BE2C (cell line): ENCODE data around the gene EMX1.

Experiments used
- DNase-seq: peaks from one replicate; pipeline ENCODE4 v3.0.0-alpha.2; 2020
- H3K27me3 ChIP-seq: fragments of 250-450 bp; sonication (Bioruptor Pico); 2 replicates; pipeline ENCODE4 v1.5.1; 2020; ENCODE audit warnings: mild to moderate bottlenecking
- H3K36me3 ChIP-seq: fragments of 250-450 bp; sonication (Bioruptor Pico); 2 replicates; pipeline ENCODE4 v1.5.1; 2020; ENCODE audit warnings: mild to moderate bottlenecking
- H3K4me1 ChIP-seq: fragments of 250-450 bp; sonication (Bioruptor Pico); 2 replicates; pipeline ENCODE4 v1.5.1; 2020
- H3K4me3 ChIP-seq: 2 replicates; pipeline ENCODE4 v1.5.1; 2011; ENCODE audit warnings: low read depth, low read length
- H3K9me3 ChIP-seq: fragments of 250-450 bp; sonication (Bioruptor Pico); 2 replicates; pipeline ENCODE4 v1.5.1; 2020
- CTCF ChIP-seq: IDR thresholded peaks from 2 replicates; pipeline ENCODE4 v1.5.1; 2012; ENCODE audit warnings: mild to moderate bottlenecking, low read depth, low read length

The EMX1 gene

GRCh38 chr2:72971036-72971435 is 53.7 kb downstream of the EMX1 start:
- H3K9me3 ChIP-seq: no peaks in the 10 kb centered on the region
- no peak overlapping the region for H3K4me3 ChIP-seq
- no peak for TF ChIP-seq CTCF
- DNase-seq: no peak
- no peaks in the 10 kb centered on the region for H3K4me1 ChIP-seq
- no peaks in the 10 kb centered on the region for H3K27me3 ChIP-seq
- H3K36me3 ChIP-seq: no peaks in the 10 kb centered on the region

GRCh38 chr2:72972352-72973136 is 55.2 kb downstream of the EMX1 start:
- Histone ChIP-seq H3K27me3 (no peaks in the 10 kb centered on the region), H3K4me3 (no peak overlapping the region), H3K9me3 (no peaks in the 10 kb centered on the region), H3K36me3 (no peaks in the 10 kb centered on the region), H3K4me1 (no peaks in the 10 kb centered on the region)
- TF ChIP-seq CTCF: no peak
- DNase-seq: no peak

GRCh38 chr2:72973137-72973535 is 55.8 kb downstream of the EMX1 start:
- Histone ChIP-seq H3K9me3 (no peaks in the 10 kb centered on the region), H3K36me3 (no peaks in the 10 kb centered on the region), H3K27me3 (no peaks in the 10 kb centered on the region), H3K4me1 (no peaks in the 10 kb centered on the region), H3K4me3 (no peak overlapping the region)
- no peak for TF ChIP-seq CTCF
- DNase-seq: no peak

GRCh38 chr2:72973566-72974435 is 56.5 kb downstream of the EMX1 start:
- peak; percentile 61 for DNase-seq

GRCh38 chr2:72974436-72974754 is 57.1 kb downstream of the EMX1 start:
- no peak for DNase-seq
- H3K27me3 ChIP-seq: no peaks in the 10 kb centered on the region
- H3K9me3 ChIP-seq: no peaks in the 10 kb centered on the region
- H3K4me3 ChIP-seq: no peak overlapping the region
- no peaks in the 10 kb centered on the region for H3K4me1 ChIP-seq
- no peak for TF ChIP-seq CTCF
- no peaks in the 10 kb centered on the region for H3K36me3 ChIP-seq

More at GRCh38 chr2:72973566-72974435, 56.5 kb downstream of the EMX1 start:
- no peaks in the 10 kb centered on the region for H3K27me3 ChIP-seq
- H3K36me3 ChIP-seq: no peaks in the 10 kb centered on the region
- no peaks in the 10 kb centered on the region for H3K9me3 ChIP-seq
- no peaks in the 10 kb centered on the region for H3K4me1 ChIP-seq
- peak; percentile 82 for TF ChIP-seq CTCF
- H3K4me3 ChIP-seq: no peak overlapping the region

GRCh38 chr2:72975017-72975416 is 57.7 kb downstream of the EMX1 start:
- H3K9me3 ChIP-seq: no peaks in the 10 kb centered on the region
- H3K4me1 ChIP-seq: no peaks in the 10 kb centered on the region
- no peaks in the 10 kb centered on the region for H3K27me3 ChIP-seq
- H3K36me3 ChIP-seq: no peaks in the 10 kb centered on the region
- no peak overlapping the region for H3K4me3 ChIP-seq
- DNase-seq: no peak
- no peak for TF ChIP-seq CTCF
